ENCODE data around the gene DCAF12. TPM values are rescaled to one million over a fixed set of nuclear protein-coding genes. Genes with fewer than 3 reads are reported as not detected.

The DCAF12 gene
- total RNA-seq, 2 donors from 2014 or later: 35.0 to 37.0 TPM

DNA sequence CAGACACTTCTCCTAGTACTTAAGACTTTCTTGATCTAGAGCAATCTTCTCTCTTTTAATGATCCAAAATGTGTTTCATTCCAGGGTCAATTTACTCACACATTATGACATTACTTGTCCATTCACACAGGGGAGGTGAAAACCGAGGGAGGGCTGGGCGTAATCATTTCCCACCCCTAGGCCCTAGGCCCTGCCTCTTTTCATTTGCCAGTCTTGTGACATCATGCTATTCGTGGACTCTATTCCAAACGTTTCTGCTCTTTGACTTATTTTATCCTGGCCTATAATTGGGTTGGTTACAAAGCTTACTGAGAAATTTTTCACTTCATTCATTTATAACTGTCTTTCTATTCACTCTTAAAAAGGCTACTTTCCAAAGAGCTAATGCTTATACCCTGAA is 2.4 kb downstream of the DCAF12 start:
- Mint-ChIP-seq H3K27ac (no peak overlapping the region), H3K4me1 (peaks cover 32% of the 10 kb centered on the region), H3K9me3 (no peaks in the 10 kb centered on the region), H3K27me3 (ENCODE audit: insufficient read depth) (no peaks in the 10 kb centered on the region), H3K4me3 (no peak overlapping the region), H3K36me3 (ENCODE audit: low read depth) (peaks cover 41% of the 10 kb centered on the region)
- 75 to 90% methylated on average over 3 to 4 of the region's 4 CpGs for WGBS, 2 experiments (ENCODE audit: insufficient coverage in 1 of 2, insufficient read length in 1 of 2)
- no peak overlapping the region for H3K9ac ChIP-seq (ENCODE audit: extremely low read depth, low read length, poor library complexity, severe bottlenecking)
- peak overlapping the region; percentile 95 for H3K4me3 ChIP-seq (ENCODE audit: low read length)
- DNase-seq: no peak
- TF ChIP-seq, protein P1, sequence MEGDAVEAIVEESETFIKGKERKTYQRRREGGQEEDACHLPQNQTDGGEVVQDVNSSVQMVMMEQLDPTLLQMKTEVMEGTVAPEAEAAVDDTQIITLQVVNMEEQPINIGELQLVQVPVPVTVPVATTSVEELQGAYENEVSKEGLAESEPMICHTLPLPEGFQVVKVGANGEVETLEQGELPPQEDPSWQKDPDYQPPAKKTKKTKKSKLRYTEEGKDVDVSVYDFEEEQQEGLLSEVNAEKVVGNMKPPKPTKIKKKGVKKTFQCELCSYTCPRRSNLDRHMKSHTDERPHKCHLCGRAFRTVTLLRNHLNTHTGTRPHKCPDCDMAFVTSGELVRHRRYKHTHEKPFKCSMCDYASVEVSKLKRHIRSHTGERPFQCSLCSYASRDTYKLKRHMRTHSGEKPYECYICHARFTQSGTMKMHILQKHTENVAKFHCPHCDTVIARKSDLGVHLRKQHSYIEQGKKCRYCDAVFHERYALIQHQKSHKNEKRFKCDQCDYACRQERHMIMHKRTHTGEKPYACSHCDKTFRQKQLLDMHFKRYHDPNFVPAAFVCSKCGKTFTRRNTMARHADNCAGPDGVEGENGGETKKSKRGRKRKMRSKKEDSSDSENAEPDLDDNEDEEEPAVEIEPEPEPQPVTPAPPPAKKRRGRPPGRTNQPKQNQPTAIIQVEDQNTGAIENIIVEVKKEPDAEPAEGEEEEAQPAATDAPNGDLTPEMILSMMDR (conservative IDR thresholded peaks at IDR 0.05): no peak
- no peaks in the 10 kb centered on the region for H3K9me3 ChIP-seq (ENCODE audit: control insufficient read depth, low read length)
- H3K36me3 ChIP-seq (ENCODE audit: control insufficient read depth, insufficient read depth, low read length): peaks cover 32% of the 10 kb centered on the region
- peaks cover 4% of the 10 kb centered on the region for H3K4me1 ChIP-seq (ENCODE audit: control insufficient read depth, insufficient read depth, low read length)
- no peaks in the 10 kb centered on the region for H3K27me3 ChIP-seq (ENCODE audit: control insufficient read depth, insufficient read depth, low read length, poor library complexity, severe bottlenecking)
- H3K27ac ChIP-seq (ENCODE audit: low read depth, low read length): no peak overlapping the region

DNA sequence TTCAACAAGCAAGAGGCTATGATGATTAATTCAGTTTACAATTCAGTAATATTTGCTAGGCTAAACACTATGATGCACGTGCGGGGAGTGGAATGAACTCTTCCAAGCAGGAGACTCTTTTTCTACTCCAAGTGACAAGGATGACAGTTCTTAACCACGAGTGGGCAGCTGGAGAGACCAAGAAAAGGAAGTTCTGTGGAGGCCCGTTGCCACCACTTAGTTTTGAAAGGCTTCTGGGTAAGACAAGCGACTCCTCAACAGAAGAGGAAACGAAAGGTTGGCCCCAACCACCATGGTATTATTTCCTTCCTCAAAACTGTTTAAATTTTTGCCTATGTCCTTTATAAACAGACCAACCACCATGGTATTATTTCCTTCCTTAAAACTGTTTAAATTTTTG is 2.8 kb downstream of the DCAF12 start:
- no peak overlapping the region for H3K4me3 Mint-ChIP-seq
- H3K27ac Mint-ChIP-seq: peak overlapping the region; percentile 68
- peaks cover 32% of the 10 kb centered on the region for H3K4me1 Mint-ChIP-seq

DNA sequence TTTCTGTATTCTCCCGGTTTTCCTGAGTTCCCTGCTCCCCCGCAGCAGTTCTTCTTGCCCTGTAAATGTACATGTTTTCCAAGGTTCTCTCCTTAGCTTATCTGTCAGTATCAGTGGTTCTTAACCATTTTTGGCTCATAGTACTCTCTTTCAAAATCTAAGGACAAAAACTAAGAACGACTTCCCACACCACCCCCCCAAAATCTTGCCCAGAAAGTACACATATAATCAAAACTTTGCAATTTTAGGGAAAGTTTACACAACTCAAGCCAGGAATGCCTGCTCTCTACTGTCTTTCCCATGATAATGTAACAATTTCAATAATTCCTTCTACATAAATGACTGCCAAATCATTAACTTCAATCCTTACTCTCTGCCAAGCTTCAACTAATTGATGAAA is 4.5 kb downstream of the DCAF12 start:
- Histone ChIP-seq H3K36me3 (ENCODE audit: control insufficient read depth, insufficient read depth, low read length) (peaks cover 51% of the 10 kb centered on the region), H3K27ac (ENCODE audit: low read depth, low read length) (no peak overlapping the region), H3K4me3 (ENCODE audit: low read length) (no peak overlapping the region), H3K9me3 (ENCODE audit: control insufficient read depth, low read length) (no peaks in the 10 kb centered on the region), H3K27me3 (ENCODE audit: control insufficient read depth, insufficient read depth, low read length, poor library complexity, severe bottlenecking) (no peaks in the 10 kb centered on the region), H3K4me1 (ENCODE audit: control insufficient read depth, insufficient read depth, low read length) (peaks cover 4% of the 10 kb centered on the region), H3K9ac (ENCODE audit: extremely low read depth, low read length, poor library complexity, severe bottlenecking) (no peak overlapping the region)
- H3K9me3 Mint-ChIP-seq: no peaks in the 10 kb centered on the region
- peaks cover 29% of the 10 kb centered on the region for H3K4me1 Mint-ChIP-seq
- no peak for DNase-seq
- 94% methylated on average over 3 of the region's 3 CpGs for WGBS, 2 experiments (ENCODE audit: insufficient coverage in 1 of 2, insufficient read length in 1 of 2)
- H3K36me3 Mint-ChIP-seq (ENCODE audit: low read depth): peaks cover 53% of the 10 kb centered on the region
- TF ChIP-seq, protein P1 (conservative IDR thresholded peaks at IDR 0.05): no peak
- H3K27me3 Mint-ChIP-seq (ENCODE audit: insufficient read depth): no peaks in the 10 kb centered on the region
- no peak overlapping the region for H3K27ac Mint-ChIP-seq
- no peak overlapping the region for H3K4me3 Mint-ChIP-seq

More for the DNA sequence above, 2.8 kb downstream of the DCAF12 start:
- WGBS, 2 experiments (ENCODE audit: insufficient coverage in 1 of 2, insufficient read length in 1 of 2): 81 to 94% methylated on average over 6 of the region's 6 CpGs
- Histone ChIP-seq H3K9me3 (ENCODE audit: control insufficient read depth, low read length) (no peaks in the 10 kb centered on the region), H3K4me1 (ENCODE audit: control insufficient read depth, insufficient read depth, low read length) (peaks cover 4% of the 10 kb centered on the region), H3K9ac (ENCODE audit: extremely low read depth, low read length, poor library complexity, severe bottlenecking) (no peak overlapping the region), H3K27ac (ENCODE audit: low read depth, low read length) (no peak overlapping the region), H3K4me3 (ENCODE audit: low read length) (peak overlapping the region; percentile 95), H3K27me3 (ENCODE audit: control insufficient read depth, insufficient read depth, low read length, poor library complexity, severe bottlenecking) (no peaks in the 10 kb centered on the region), H3K36me3 (ENCODE audit: control insufficient read depth, insufficient read depth, low read length) (peaks cover 34% of the 10 kb centered on the region)
- Mint-ChIP-seq H3K27me3 (ENCODE audit: insufficient read depth) (no peaks in the 10 kb centered on the region), H3K9me3 (no peaks in the 10 kb centered on the region), H3K36me3 (ENCODE audit: low read depth) (peaks cover 44% of the 10 kb centered on the region)
- TF ChIP-seq, protein P1 (conservative IDR thresholded peaks at IDR 0.05): no peak
- DNase-seq: no peak
